Hepatocyte (in vitro differentiated cells): ENCODE data around the gene TRMT61B. TPM values are rescaled to one million over a fixed set of nuclear protein-coding genes. Genes with fewer than 3 reads are reported as not detected.

ENCODE experiments used
- DNase-seq: peaks from one replicate; pipeline ENCODE4 v3.0.0-alpha.2; 2016; ENCODE audit warnings: low spot score
- H2AFZ ChIP-seq: fragments of 200-600 bp; sonication (generic); 2 replicates; pipeline ENCODE4 v1.6.0; 2016; ENCODE audit warnings: antibody characterized with exemption, mild to moderate bottlenecking
- H3K27ac ChIP-seq: fragments of 200-600 bp; sonication (generic); 2 replicates; pipeline ENCODE4 v1.5.1; 2016; ENCODE audit warnings: mild to moderate bottlenecking
- H3K27me3 ChIP-seq: fragments of 200-600 bp; sonication (generic); 2 replicates; pipeline ENCODE4 v1.6.1; 2016
- H3K36me3 ChIP-seq: fragments of 200-600 bp; sonication (generic); replicated peaks from 2 replicates; pipeline ENCODE4 v1.5.1; 2016; ENCODE audit warnings: low read depth; ENCODE audit not compliant: insufficient read depth
- H3K4me1 ChIP-seq: fragments of 200-600 bp; sonication (generic); 2 replicates; pipeline ENCODE4 v1.5.1; 2016; ENCODE audit warnings: mild to moderate bottlenecking, moderate library complexity; ENCODE audit not compliant: insufficient read depth
- H3K4me2 ChIP-seq: fragments of 200-600 bp; sonication (generic); 2 replicates; pipeline ENCODE4 v1.6.0; 2016
- H3K4me3 ChIP-seq: fragments of 200-600 bp; sonication (generic); 2 replicates; pipeline ENCODE4 v1.5.1; 2016; ENCODE audit warnings: mild to moderate bottlenecking
- H3K79me2 ChIP-seq: fragments of 200-600 bp; sonication (generic); 2 replicates; pipeline ENCODE4 v1.6.0; 2017; ENCODE audit warnings: mild to moderate bottlenecking
- H3K9me2 ChIP-seq: fragments of 200-600 bp; sonication (generic); replicated peaks from 2 replicates; pipeline ENCODE4 v1.6.0; 2017; ENCODE audit warnings: mild to moderate bottlenecking; ENCODE audit not compliant: insufficient read depth
- H3K9me3 ChIP-seq: fragments of 200-600 bp; sonication (generic); 2 replicates; pipeline ENCODE4 v1.5.1; 2016; ENCODE audit warnings: low read depth, mild to moderate bottlenecking
- H4K20me1 ChIP-seq: fragments of 200-600 bp; sonication (generic); 2 replicates; pipeline ENCODE4 v1.6.0; 2016; ENCODE audit warnings: mild to moderate bottlenecking; ENCODE audit not compliant: insufficient read depth, poor library complexity, severe bottlenecking
- CTCF ChIP-seq: fragments of 200-600 bp; sonication (generic); IDR thresholded peaks from 2 replicates; pipeline ENCODE4 v1.5.1; 2016; ENCODE audit warnings: antibody characterized with exemption, mild to moderate bottlenecking; ENCODE audit not compliant: poor library complexity
- EZH2 ChIP-seq: fragments of 200-600 bp; sonication (generic); IDR thresholded peaks from 2 replicates; pipeline ENCODE4 v1.6.1; 2016; ENCODE audit warnings: antibody characterized with exemption, mild to moderate bottlenecking, borderline replicate concordance
- EZH2phosphoT487 ChIP-seq: fragments of 200-600 bp; sonication (generic); IDR thresholded peaks from one replicate; pipeline ENCODE4 v1.6.1; 2018; ENCODE audit warnings: antibody characterized with exemption, mild to moderate bottlenecking, low read depth, moderate library complexity; ENCODE audit not compliant: unreplicated experiment, severe bottlenecking
- WGBS: methylation state at CpG from one replicate; pipeline ENCODE4 v1.1.6; 2016; ENCODE audit warnings: low lambda C conversion rate; ENCODE audit errors: missing lambda C conversion rate; 5-methylcytosine and 5-hydroxymethylcytosine counted together
- polyA plus RNA-seq: library from polyadenylated mRNA; unstranded; fragments of >200 nt; fragmentation: Nextera tagmentation; extraction: Ambion mirVana; gene quantifications from 2 replicates; pipeline ENCODE4 v1.2.1, GENCODE V29; 2016
- total RNA-seq: library from RNA; depleted of rRNA; stranded (reverse); fragments of >200 nt; gene quantifications from 2 replicates; pipeline ENCODE4 v1.2.3, GENCODE V29; 2014

TRMT61B gene
- total and polyA plus RNA-seq, 2 experiments from 2014 or later = 11.2 to 17.0 TPM

GRCh38 chr2:28810384-28811285 is 59.5 kb downstream of the TRMT61B start, which contains the start of gene SPDYA:
Gene SPDYA (plus strand): TSS chr2:28810834. CDS start chr2:28816015, 5,181 bp downstream.
- no peaks in the 10 kb centered on the region for H3K27me3 ChIP-seq

GRCh38 chr2:28809927-28810326 is 60.2 kb downstream of the TRMT61B start:
- no peaks in the 10 kb centered on the region for H3K4me1 ChIP-seq
- DNase-seq = no peak
- H4K20me1 ChIP-seq = no peaks in the 10 kb centered on the region
- no peaks in the 10 kb centered on the region for H3K27me3 ChIP-seq
- TF ChIP-seq CTCF (no peak), EZH2phosphoT487 (no peak), EZH2 (no peak)
- peak overlapping the region; percentile 27 for H2AFZ ChIP-seq
- no peaks in the 10 kb centered on the region for H3K9me2 ChIP-seq
- no peak overlapping the region for H3K27ac ChIP-seq
- H3K4me2 ChIP-seq = peak overlapping the region; percentile 96
- 84% methylated on average over 10 of the region's 10 CpGs for WGBS
- no peaks in the 10 kb centered on the region for H3K9me3 ChIP-seq
- peak overlapping the region; percentile 58 for H3K4me3 ChIP-seq
- H3K79me2 ChIP-seq = no peaks in the 10 kb centered on the region
- H3K36me3 ChIP-seq = no peaks in the 10 kb centered on the region

More at GRCh38 chr2:28810384-28811285, 59.5 kb downstream of the TRMT61B start, which contains the start of gene SPDYA:
- no peaks in the 10 kb centered on the region for H4K20me1 ChIP-seq
- peak; percentile 88 for DNase-seq
- no peaks in the 10 kb centered on the region for H3K9me2 ChIP-seq
- H3K36me3 ChIP-seq = no peaks in the 10 kb centered on the region
- H3K4me1 ChIP-seq = no peaks in the 10 kb centered on the region
- 11% methylated on average over 52 of the region's 97 CpGs for WGBS
- no peaks in the 10 kb centered on the region for H3K79me2 ChIP-seq
- H2AFZ ChIP-seq = peak within 1 kb of the TSS; percentile 77
- TF ChIP-seq EZH2phosphoT487 = no peak
- no peak for TF ChIP-seq EZH2
- TF ChIP-seq CTCF = no peak
- H3K27ac ChIP-seq = no peak within 1 kb of the TSS
- H3K9me3 ChIP-seq = no peaks in the 10 kb centered on the region
- peak within 1 kb of the TSS; percentile 58 for H3K4me3 ChIP-seq
- H3K4me2 ChIP-seq = peak within 1 kb of the TSS; percentile 96

GRCh38 chr2:28802975-28803429 is 67.1 kb downstream of the TRMT61B start:
- Histone ChIP-seq H3K4me3 (no peak overlapping the region), H4K20me1 (peaks cover 9% of the 10 kb centered on the region), H2AFZ (no peak overlapping the region), H3K4me1 (no peaks in the 10 kb centered on the region), H3K36me3 (no peaks in the 10 kb centered on the region), H3K9me2 (no peaks in the 10 kb centered on the region), H3K79me2 (peaks cover 16% of the 10 kb centered on the region), H3K9me3 (no peaks in the 10 kb centered on the region), H3K4me2 (no peak overlapping the region), H3K27ac (no peak overlapping the region), H3K27me3 (no peaks in the 10 kb centered on the region)
- no peak for TF ChIP-seq CTCF
- no peak for TF ChIP-seq EZH2phosphoT487
- no peak for TF ChIP-seq EZH2
- 69% methylated on average over 4 of the region's 4 CpGs for WGBS
- no peak for DNase-seq
